ENCODE data around the gene ITGAL.
"Not testable (repeated sequence)": the region's sequence is repeated elsewhere in the genome, so short reads cannot be mapped to it uniquely, and the experiment has no call there.

Gene ITGAL

GRCh38 chr16:30491744-30492308 is 19.3 kb downstream of the ITGAL start:
- DNase-seq (ENCODE audit: low spot score) = no peak

GRCh38 chr16:30493941-30494488 is 21.5 kb downstream of the ITGAL start:
- DNase-seq (ENCODE audit: low spot score) = no peak

DNA sequence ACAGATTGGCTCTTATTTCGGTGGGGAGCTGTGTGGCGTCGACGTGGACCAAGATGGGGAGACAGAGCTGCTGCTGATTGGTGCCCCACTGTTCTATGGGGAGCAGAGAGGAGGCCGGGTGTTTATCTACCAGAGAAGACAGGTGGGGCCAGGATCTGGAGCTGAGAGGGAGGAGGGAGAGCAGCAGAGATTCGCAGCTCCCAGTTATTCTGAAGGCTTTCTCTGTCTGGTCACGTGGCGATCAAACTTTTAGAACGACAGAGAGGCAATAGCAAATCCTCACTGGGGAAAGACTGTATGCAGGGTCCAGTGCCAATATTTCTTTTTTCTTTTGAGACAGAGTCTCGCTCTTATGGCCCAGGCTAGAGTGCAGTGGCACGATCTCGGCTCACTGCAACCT is 22.2 kb downstream of the ITGAL start:
- no peak for DNase-seq (ENCODE audit: low spot score)

DNA sequence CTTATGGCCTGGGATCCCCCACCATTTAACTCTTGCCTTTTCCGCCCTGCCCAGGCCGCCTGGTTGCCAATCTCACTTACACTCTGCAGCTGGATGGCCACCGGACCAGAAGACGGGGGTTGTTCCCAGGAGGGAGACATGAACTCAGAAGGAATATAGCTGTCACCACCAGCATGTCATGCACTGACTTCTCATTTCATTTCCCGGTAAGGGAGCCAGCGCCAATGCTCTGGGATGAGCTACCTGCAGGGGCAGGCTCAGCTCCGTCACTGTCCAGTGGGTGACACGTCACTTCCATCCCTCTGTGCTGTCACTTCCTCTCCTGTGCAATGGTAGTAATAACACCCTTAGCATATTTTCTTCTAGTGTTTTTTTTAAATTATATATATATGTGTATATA is 26.7 kb downstream of the ITGAL start:
- DNase-seq (ENCODE audit: low spot score) = no peak

GRCh38 chr16:30503403-30504296 is 31.1 kb downstream of the ITGAL start:
- DNase-seq (ENCODE audit: low spot score) = no peak

GRCh38 chr16:30509081-30509765 is 36.7 kb downstream of the ITGAL start:
- DNase-seq (ENCODE audit: low spot score) = no peak

- no peak for DNase-seq (ENCODE audit: low spot score)
These were observed 37.9 kb downstream of the ITGAL start for GRCh38 chr16:30510376-30510938.

DNA sequence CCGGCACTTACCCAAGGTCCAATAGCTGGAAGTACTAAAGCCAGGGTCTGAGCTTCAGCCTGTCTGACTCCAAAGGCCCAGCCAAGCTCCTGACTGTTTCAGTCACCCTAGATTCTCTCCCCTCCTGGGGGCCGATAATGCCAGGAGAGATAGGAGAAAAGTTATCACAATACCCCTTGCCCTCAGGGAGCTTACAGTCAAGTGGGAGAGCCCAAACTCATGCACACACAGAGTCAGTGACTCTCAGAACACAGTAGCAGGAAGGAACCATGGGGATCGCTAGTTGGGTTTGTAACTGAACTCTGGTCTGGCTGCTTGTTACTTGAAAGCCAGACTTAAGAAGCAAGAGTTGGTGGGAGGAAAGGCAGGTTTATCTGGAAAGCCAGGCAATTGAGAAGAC is 39.0 kb downstream of the ITGAL start:
- DNase-seq (ENCODE audit: low spot score) = no peak

- no peak for DNase-seq (ENCODE audit: low spot score)
These were observed 42.7 kb downstream of the ITGAL start for GRCh38 chr16:30515275-30515674.

DNA sequence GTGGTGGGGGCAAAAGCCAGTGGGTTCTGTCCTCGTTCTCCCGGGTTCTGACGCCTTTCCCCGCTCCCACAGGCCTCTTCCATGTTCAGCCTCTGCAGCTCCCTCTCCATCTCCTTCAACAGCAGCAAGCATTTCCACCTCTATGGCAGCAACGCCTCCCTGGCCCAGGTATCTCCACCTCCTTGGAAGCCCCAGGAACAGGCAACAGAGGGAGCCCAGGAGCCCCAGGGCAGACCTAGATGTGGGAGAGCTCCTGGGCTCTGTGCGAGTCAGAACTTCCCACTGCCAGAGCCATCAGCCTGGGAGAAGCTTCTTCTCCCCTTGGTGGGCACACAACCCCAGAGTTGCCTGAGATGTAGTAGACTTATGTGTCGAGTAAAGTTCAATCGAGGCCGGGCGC is 46.0 kb downstream of the ITGAL start:
- no peak for DNase-seq (ENCODE audit: low spot score)

DNA sequence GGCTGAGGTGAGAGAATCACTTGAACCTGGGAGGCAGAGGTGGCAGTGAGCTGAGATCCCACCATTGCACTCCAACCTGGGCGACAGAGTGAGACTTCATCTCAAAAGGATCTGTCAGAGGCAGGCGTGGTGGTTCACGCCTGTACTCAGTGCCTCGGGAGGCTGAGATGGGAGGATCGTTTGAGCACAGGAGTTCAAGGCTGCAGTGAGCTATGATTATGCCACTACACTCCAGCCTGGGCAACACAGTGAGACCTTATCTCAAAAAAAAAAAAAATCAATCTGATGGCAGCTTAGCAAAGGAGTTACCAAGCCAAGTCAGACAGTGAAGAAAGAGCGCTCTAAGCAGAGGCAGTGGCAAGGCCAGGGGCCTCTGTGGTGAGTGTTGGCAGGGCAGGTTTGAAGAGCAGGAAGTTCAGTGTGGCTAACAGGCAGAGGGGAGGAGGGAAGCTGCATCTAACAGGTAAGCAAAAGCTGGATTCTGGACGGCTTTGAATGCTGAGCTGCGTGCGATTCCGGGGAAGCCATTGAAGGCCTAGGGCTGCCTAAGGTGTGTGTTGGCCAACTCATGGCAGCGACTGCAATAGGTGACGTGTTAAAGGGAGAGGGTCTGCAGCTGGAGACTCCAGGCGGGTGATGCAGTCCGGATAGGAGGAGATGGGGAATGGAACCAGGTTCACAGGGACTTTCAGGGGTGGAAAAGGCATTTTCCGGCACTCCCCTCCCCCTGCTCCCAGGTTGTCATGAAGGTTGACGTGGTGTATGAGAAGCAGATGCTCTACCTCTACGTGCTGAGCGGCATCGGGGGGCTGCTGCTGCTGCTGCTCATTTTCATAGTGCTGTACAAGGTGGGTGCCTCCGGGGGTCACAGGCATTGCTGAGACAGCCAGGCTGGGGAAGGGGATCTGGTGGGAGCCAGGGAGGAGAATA is 46.8 kb downstream of the ITGAL start:
- no peak for DNase-seq (ENCODE audit: low spot score)

- no peak for DNase-seq (ENCODE audit: low spot score)
These were observed 48.9 kb downstream of the ITGAL start for GRCh38 chr16:30521476-30521872.

GRCh38 chr16:30521873-30522641 is 49.5 kb downstream of the ITGAL start:
- no peak for DNase-seq (ENCODE audit: low spot score)

DNA sequence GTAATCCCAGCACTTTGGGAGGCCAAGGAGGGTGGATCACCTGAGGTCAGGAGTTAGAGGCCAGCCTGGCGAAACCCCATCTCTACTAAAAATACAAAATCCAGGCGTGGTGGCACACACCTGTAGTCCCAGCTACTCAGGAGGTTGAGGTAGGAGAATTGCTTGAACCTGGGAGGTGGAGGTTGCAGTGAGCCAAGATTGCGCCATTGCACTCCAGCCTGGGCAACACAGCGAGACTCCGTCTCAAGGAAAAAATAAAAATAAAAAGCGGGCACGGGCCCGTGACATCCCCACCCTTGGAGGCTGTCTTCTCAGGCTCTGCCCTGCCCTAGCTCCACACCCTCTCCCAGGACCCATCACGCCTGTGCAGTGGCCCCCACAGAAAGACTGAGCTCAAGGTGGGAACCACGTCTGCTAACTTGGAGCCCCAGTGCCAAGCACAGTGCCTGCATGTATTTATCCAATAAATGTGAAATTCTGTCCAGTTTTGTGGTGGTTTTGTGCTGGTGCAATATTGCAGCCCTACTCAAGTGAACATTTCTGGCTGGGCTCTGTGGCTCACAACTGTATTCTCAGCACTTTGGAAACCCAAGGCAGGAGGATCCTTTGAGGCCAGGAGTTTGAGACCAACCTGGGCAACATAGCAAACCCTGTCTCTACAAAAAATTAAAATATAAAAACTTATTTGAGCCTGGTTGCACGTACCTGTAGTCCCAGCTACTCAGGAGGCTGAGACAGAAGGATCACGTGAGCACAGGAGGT is 50.3 kb downstream of the ITGAL start:
- DNase-seq (ENCODE audit: low spot score) = not testable (repeated sequence)

DNA sequence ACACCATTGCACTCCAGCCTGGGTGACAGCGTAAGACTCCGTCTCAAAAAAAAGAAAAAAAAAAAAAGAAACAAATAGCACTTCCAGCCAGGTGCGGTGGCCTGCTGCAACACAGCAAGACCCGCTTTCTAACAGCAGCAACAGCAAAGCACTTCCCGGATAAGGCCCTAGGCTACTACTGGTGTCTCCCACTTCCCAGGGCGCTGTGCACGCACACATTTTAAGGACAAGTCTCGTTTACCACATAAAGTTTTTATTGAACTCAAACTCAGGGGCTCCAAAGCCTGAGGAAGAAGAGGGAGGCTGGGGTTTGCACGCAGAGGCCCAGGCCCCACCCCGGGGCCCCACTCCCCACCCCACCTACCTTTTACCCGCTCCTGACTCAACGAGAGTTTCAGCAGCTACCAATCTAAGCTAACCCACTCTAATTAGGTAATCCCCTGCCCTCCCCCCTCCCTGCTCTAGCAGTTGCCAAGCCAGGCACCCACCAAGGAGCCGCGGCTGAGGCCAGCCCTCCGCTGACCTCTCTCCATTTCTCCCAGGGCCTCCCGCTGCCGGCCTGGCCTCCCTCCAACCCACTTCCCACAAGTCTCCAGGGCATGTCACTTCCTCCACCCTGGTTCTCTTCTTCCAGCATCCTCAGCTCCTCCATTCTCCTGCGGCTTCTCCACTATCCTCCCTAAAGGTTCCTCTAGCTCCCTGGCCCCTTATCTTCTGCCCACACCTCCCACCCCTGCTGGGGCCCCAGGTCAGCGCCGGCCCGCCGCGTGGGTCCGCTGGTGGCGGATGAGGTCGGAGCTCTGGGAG is 51.4 kb downstream of the ITGAL start:
- no peak for DNase-seq (ENCODE audit: low spot score)

DNA sequence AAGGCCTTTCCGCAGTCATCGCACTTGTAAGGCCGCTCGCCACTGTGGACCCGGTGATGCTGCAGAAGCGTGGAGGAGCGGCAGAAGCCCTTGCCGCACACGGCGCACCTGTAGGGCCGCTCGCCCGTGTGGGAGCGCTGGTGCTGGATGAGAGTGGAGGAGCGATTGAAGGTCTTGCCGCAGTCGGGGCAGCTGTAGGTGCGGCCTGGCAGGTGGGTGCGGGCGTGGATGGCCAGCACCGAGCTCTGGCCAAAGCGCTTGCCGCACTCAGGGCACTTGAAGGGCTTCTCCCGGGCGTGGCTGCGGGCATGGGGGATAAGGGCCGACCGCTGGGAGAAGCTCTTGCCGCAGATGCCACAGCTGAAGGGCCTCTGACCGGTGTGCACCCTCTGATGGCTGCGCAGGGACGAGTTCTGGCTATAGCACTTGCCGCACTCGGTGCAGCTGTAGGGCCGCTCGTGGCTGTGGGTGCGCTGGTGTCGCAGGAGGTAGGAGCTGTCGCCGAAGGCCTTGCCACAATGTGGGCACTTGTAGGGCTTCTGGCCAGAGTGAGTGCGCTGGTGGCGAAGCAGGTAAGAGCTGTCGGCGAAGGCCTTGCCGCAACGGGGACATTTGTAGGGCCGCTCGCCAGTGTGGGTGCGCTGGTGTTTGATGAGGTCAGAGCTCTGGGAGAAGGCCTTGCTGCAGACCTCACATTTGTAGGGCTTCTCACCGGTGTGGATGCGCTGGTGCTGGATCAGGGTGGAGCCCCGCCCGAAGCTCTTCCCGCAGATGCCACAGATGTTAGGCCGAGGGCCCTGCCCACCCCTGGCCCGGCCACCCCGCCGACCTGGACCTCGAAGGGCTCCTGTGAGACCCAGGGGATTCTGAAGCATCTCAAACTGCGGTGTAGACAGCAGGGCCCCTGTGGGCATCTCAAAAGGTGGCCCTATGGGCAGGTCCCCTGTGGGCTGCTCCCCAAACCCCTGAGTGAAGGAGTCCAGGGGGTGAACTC is 52.3 kb downstream of the ITGAL start:
- DNase-seq (ENCODE audit: low spot score) = no peak

DNA sequence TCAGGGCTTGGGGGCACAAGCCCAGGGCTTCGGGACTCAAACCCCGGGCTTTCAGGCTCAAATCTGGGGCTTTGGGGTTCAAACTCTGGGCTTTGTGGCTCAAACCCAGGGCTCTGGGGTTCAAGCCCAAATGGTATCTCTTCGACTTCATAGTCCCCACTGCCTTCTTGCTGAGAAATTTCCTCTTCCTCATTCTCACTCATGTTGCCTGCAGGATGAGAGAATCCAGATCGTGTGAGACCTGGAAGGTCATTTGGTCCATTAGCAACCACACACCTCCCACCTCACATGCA is 53.2 kb downstream of the ITGAL start:
- DNase-seq (ENCODE audit: low spot score) = no peak

Data from globus pallidus (tissue), 1 donor.